T-helper 1 cell treated with Interleukin-12 subunit alpha and Interleukin-12 subunit beta and Interleukin-4 antibody, amounts not matched to agents 30 ng/mL and 1 ng/mL, for 36 hours (primary cell): Measurements from ENCODE around the gene NFIX. TPM values are rescaled to one million over a fixed set of nuclear protein-coding genes. Genes with fewer than 3 reads are reported as not detected.

Experiments
- intact Hi-C: fragments of 100-400 bp; cut with micrococcal nuclease; formaldehyde crosslinking; loops from one replicate; pipeline ENCODE4 v1.15.1; 2024
- total RNA-seq: library from RNA; stranded (reverse); gene quantifications from 2 replicates; pipeline ENCODE4 v1.2.3, GENCODE V29; 2022

The NFIX gene
- total RNA-seq, 1 donor from 2014 or later, result 0.96 TPM

DNA sequence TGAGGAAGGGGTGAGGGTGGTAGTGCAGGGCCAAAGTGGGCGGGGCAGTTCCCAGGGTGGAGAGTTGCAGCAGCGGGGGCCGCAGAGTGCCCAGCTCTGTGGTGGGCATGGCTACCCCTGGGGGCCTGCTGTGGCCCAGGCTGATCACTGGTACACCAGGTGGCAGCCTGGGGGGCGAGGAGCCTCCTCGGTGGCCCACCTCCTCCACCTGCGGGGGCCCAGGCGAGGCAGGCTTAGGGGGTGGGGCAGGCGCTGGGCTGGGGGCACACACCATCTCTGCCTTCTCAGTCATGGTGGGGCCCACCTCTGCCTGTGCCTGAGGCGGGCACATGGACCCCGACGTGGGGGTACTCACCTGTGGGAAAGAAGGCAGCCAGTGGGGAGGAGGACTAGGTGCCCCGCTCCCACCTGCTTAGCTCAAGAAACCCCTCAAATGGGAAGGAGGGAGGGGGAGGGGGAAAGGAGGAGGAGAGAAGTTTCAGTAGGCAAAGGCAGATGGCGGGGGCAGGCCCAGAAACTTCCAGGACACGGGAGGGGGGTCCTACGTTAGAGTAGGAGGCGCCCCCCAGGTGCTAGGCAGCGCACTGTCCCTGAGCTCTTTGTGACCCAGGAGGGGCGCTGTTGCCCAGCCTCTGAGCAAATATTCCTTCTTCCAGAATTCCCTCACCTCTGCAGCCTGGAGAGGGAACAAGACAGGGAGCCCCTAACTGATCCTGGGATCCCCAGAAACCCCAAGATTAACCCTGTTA is 105.7 kb downstream of the NFIX start:
- intact Hi-C loops, result loop anchor here (5.0 kb wide), 1 partner anchor 209 kb away; the partner anchor contains the start of gene GCDH

GRCh38 chr19:13101590-13102415 is 106.5 kb downstream of the NFIX start:
- intact Hi-C loops, result loop anchor here (5.0 kb wide), 1 partner anchor 210 kb away; the partner anchor contains the start of gene GCDH

DNA sequence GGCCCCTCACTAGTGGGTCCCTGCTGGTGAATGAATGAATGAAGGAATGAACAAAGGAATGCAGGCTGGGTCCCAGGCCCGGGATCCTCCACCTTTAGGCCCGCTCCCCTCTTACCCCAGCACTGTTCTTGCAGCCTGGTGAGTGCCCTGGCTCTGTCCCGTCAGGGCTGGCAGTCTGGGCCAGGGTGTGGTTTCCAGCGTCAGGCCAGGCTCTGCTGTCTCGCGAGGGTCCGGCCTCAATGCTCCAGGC is 107.1 kb downstream of the NFIX start:
- intact Hi-C loops, result loop anchor here (5.0 kb wide), 1 partner anchor 210 kb away; the partner anchor contains the start of gene GCDH

- intact Hi-C loops, result loop anchor here (5.0 kb wide), 1 partner anchor 211 kb away; the partner anchor contains the start of gene GCDH
These were observed 107.6 kb downstream of the NFIX start, which contains the start of gene LYL1 for GRCh38 chr19:13102666-13103580. Gene LYL1 (minus strand): TSS chr19:13102858. CDS start chr19:13101171, 1,687 bp downstream.

DNA sequence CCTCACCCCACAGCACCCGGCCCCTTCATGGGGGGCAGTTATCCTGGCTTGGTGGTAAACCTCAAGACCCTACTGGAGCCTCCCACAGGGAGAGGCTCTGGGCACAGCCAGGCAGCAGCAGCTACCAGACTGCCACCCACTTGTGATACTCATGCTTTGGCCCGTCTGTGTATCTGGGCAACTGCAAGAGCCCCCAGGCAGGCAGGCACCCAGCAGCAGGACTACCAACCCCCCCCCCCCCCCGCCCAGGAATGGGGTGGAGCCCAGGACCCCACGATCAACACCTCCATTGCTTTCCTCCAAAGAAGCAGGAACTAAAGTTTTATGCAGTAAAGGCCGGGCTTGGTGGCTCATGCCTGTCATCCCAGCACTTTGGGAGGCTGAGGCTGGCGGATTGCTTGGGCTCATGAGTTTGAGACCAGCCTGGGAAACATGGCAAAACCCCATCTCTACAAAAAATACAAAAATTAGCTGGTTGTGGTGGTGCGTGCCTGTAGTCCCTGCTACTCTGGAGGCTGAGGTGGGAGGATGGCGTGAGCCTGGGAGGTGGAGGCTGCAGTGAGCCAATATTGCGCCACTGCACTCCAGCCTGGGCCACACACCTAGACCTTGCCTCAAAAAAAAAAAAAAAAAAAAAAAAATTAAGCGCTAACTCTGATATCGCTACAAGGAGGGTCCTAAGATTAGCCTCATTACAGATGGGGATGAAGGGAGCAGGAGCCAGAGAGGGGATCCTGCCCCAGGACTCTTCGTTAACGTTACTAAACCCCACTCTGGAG is 108.5 kb downstream of the NFIX start:
- intact Hi-C loops, result loop anchor here (1.0 to 5.0 kb wide), 3 partner anchors 47 to 211 kb away; partner anchors contain the start of genes GCDH, IER2 and STX10

GRCh38 chr19:13104360-13104847 is 109.1 kb downstream of the NFIX start:
- intact Hi-C loops, result loop anchor here (1.0 to 5.0 kb wide), 3 partner anchors 46 to 212 kb away; partner anchors contain the start of genes GCDH, IER2 and STX10

GRCh38 chr19:13104848-13105711 is 109.8 kb downstream of the NFIX start:
- intact Hi-C loops, result loop anchor here (1.0 to 5.0 kb wide), 4 partner anchors 11 to 213 kb away; partner anchors contain the start of genes GCDH, IER2, STX10 and TRMT1

- intact Hi-C loops, result no loop called here
These were observed 114.3 kb downstream of the NFIX start for GRCh38 chr19:13109361-13110098.

DNA sequence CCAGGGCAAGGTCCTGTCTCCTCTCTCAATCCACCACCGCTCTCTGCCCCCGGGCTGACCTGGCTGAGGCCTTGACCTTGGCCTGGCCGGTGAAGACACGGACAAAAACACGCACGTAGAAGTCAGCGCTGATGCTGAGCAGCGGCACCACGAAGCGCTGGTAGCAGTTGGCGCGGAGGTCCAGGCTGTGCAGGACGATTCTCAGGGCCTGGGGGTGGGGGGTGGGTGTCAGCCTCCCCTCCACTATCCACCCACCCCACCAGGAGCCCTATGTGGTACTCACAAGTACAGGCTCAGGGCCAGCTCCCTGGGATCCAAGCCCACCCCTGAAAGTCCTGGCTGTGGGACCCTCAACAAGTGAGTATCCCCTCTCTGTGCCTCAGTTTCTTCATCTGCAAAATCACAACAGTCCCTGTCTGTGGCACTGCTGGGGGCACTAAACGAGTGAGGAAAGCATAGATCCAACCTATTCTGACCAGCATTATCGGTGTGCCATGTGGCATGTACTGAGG is 114.9 kb downstream of the NFIX start:
- intact Hi-C loops, result no loop called here

- intact Hi-C loops, result no loop called here
These were observed 117.3 kb downstream of the NFIX start for GRCh38 chr19:13112555-13112954.

- intact Hi-C loops, result loop anchor here (1.0 to 2.0 kb wide), 5 partner anchors 11 to 146 kb away; no protein-coding TSS in a partner anchor
These were observed 120.6 kb downstream of the NFIX start for GRCh38 chr19:13115936-13116281.

GRCh38 chr19:13116282-13117175 is 121.3 kb downstream of the NFIX start, which contains the start of gene TRMT1:
Gene TRMT1 (minus strand): TSS chr19:13116740. CDS start chr19:13116399, 341 bp downstream.
- intact Hi-C loops, result loop anchor here (1.0 to 2.0 kb wide), 6 partner anchors 11 to 171 kb away; partner anchors contain the start of gene RAD23A

DNA sequence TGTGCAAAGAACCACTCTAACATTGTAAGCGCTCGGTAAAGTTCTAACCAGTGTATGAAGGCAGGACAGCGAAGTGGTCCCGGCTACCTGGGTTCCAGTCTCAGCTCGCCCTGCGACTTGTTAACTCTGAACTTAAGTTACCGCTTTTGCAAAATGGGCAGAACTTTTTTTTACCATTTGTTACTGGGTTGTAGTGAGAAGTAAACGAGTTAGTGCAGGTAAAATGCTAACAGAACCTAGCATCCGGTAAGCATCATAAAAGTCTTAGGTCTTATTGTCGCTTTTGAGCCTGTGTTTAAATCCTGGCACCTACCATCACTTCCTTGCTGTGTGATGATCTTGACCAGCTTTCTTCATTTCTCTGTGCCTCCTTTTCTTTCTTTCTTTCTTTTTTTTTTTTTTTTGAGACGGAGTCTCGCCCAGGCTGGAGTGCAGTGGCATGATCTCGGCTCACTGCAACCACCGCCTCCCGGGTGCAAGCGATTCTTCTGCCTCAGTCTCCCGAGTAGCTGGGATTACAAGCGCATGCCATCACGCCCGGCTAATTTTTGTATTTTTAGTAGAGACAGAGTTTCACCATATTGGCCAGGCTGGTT is 122.0 kb downstream of the NFIX start:
- intact Hi-C loops, result loop anchor here (1.0 to 2.0 kb wide), 2 partner anchors 46 to 172 kb away; partner anchors contain the start of gene RAD23A

DNA sequence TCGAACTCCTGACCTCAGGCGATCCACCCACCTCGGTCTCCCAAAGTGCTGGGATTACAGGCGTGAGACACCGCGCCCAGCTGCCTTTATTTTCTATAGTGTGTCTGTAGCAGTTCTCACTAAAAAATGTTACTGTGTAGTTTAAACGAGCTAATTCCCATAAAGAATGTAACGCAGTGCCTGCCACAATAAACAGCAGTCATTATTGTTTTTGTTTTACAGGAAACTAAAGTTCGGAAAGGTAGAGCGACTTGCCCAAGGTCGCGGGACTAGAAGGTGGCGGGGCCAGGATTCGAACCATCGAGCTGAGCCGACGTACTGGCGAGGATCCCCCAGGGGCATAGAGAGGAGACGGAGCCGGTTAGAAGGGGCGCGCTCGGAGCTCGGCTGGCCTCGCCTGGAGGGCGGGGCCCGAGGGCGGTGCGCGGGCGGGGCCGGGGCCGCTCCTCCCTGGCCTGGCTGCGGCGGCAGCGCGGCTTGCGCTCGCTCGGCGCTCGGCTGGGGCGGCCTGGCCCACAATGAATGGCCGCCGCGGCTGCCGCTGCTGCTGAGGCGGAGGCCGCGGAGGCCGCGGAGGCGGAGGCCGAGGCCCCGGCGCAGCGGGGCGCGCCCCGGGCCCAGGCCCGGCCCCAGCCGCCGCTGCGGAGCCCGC is 122.6 kb downstream of the NFIX start, which contains the start of gene NACC1:
TSS of gene NACC1 (plus strand) at position 493 of the 652 bp plus-strand sequence. CDS start 16,944 bp downstream, outside the sequence.
- intact Hi-C loops, result loop anchor here (1.0 to 2.0 kb wide), 4 partner anchors 14 to 173 kb away; partner anchors contain the start of genes IER2, RAD23A and STX10

DNA sequence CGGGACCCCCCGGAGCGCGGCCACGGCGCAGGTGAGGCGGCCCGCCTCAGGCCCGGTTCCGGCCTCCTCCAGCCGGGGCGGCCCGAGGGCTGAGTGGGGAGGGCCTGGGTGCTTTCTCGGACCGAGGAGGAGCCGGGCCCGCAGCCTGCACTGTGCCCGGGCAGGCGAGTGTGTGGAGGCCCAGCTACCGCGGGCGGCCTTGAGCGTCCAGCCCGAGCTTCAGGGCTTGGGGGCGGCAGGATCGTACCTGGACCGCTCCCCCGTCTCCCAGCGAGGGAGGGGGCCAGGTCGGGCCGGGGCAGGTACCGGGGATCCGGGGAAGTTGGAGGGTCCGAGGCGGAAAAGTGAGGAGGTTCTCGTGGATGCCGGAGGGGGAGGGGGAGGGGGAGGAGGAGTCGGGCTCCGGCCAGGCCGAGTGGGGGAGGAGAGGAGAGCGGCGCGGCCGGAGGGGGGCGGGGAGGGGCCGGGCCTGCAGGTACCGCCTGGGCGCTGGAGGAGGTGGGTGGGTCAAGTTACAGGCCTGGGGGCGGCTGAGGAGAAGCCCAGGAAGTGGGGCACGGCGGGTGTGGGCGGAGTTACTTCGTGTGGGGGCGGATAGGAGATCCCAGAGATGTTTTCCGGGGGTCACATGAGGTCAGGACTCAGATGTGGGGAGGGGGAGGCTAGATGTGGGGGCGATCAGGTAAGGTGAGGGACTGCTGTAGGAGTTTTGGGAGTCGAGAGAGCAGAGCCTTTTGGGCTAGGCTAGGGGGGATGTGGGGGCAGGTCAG is 123.3 kb downstream of the NFIX start:
- intact Hi-C loops, result loop anchor here (1.0 kb wide), 2 partner anchors 14 to 32 kb away; partner anchors contain the start of genes IER2 and STX10
